C4-2B (cell line): ENCODE data around the gene EFNA5.

Experiments
- H3K27ac ChIP-seq: fragments of 450-650 bp; 2 replicates; pipeline ENCODE4 v1.5.1; 2017
- ZFX ChIP-seq: fragments of 450-650 bp; IDR thresholded peaks from 2 replicates; pipeline ENCODE4 v1.6.1; 2017
- TF ChIP-seq, protein P1 (sequence below): fragments of 450-650 bp; conservative IDR thresholded peaks from 2 replicates; pipeline ENCODE4 v1.5.1; 2017; ENCODE audit warnings: mild to moderate bottlenecking

EFNA5 gene

DNA sequence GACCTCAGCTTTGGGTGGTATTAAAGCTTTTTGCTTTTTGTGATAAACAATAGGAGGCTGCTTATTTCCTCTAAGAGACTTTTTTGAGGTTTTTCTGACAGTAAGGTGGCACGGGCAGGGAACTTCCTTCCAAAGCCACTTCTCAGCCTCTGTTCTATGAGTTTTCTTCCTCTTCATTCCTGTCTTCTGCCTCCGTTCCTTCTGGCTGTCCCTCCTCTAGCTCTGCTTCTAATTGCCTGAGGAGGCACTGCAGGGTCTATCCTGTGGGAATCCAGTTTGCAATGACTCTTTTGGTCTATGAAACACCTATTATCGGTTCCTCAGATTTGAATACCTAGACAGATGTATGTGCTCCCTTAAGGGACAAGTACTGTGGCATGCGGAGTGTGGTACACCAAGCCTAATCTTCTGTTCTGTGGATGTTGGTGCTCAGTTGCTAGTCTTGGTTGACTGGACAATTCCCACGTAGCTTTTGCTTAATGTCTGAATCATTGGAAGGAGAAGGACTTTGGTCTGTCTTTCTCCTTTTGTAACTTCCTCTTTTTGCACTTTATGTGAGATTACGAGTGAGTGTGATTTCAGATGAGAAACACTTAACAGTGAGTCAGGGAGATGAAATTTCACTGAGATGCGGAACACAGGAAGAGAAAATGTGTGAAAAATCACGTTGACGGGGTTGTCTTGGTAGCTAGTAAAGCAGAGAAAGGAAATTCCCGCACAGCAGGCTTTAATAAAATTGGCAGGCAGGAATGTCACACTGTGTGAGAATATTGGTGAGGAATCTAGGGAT, 305.2 kb downstream of the EFNA5 start:
- H3K27ac ChIP-seq: no peak overlapping the region
- no peak for TF ChIP-seq ZFX
- TF ChIP-seq, protein P1, sequence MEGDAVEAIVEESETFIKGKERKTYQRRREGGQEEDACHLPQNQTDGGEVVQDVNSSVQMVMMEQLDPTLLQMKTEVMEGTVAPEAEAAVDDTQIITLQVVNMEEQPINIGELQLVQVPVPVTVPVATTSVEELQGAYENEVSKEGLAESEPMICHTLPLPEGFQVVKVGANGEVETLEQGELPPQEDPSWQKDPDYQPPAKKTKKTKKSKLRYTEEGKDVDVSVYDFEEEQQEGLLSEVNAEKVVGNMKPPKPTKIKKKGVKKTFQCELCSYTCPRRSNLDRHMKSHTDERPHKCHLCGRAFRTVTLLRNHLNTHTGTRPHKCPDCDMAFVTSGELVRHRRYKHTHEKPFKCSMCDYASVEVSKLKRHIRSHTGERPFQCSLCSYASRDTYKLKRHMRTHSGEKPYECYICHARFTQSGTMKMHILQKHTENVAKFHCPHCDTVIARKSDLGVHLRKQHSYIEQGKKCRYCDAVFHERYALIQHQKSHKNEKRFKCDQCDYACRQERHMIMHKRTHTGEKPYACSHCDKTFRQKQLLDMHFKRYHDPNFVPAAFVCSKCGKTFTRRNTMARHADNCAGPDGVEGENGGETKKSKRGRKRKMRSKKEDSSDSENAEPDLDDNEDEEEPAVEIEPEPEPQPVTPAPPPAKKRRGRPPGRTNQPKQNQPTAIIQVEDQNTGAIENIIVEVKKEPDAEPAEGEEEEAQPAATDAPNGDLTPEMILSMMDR: no peak

DNA sequence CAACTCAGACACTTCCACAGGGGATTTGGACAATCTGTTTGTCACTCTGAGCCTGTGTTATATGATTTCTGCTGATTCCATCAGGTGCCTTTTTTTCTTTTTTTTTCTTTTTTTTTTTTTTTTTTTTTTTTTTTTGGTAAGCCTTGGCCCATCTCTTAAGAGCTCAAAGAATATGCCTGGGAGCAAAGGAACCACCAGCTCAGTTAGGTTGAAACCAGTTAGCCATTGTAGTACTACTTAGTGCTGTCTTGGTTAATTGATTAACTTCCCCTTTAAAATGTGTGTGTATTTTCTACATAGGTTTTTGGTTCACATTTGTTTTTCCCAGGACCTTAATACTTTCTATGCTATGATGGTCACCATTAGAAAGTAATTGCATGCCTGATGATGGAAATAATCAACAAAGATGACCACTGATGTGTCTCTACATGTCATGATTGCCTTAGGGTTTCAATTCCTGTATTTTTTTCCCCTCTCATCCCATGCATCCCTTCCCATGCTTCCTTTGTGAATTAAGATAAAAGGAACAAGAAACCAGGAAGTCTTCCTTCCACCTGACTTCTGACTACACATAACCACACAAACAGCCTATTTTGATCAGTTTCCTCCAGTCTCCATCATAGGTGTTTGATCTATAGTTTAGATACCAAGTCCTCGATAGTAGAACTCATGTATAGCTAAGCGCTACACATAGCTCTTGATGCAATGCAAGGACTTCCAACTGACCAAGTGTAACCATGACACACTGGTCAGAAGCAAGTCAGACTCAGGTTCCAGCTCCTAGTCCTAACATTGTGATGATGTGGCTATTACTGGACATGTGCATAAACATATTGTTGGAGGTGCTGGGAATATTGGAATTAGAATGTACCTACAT, 306.1 kb downstream of the EFNA5 start:
- TF ChIP-seq ZFX: no peak
- TF ChIP-seq, protein P1: no peak
- H3K27ac ChIP-seq: no peak overlapping the region

DNA sequence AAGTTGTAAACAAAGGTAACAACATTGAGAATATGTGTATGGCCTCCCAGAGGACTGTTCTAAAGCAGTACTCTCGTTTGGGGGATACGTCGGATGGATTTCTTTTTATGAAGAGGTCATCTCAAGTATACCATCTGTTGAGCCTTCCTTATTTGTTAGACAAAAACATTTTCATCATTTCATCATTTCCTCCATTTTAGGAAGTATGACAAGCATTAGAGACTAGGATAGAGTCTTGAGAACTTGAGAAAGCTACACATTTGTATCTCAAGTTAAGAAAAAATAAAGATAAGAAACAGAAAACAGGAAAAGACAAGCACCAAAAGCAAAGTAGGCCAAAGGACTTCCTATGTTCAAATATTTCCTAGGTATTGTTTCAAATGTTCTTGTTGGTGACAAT, 307.0 kb downstream of the EFNA5 start:
- TF ChIP-seq, protein P1: no peak
- no peak for TF ChIP-seq ZFX
- H3K27ac ChIP-seq: no peak overlapping the region

DNA sequence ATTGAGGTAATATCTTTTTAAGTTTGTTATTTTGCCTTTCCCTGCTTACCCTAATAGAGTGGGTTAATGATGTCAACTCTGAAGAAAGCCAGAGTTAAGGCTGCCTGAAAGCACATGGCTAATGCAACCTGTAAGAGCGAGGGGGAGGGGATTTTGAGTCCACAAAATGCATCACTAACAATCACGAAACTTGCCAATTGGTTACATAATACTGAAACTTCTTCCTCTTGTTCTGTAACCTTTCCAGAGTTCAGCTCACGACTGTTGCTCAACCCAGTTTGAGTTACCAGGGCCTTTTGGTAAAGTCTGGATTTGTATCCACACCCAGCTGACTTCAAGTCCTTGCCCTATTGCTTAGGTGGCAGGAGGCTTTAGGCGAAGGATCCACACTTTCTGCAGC, 308.8 kb downstream of the EFNA5 start:
- no peak overlapping the region for H3K27ac ChIP-seq
- no peak for TF ChIP-seq ZFX
- TF ChIP-seq, protein P1: no peak

DNA sequence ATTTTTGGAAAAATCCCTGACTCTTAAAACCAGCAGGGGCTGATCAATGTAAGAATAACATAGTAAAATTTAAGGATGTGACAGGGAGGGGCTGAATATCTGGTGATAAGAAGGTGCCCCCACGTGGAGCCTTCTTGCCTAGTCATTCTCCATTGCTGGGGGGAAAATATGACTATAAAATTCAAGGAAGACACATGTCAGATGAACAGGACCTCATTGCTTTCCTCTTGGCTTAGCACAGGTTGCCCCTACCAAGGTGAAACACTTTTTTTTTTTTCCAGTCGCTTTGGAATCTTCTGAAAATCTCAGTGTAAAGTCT, 310.9 kb downstream of the EFNA5 start:
- no peak overlapping the region for H3K27ac ChIP-seq
- TF ChIP-seq, protein P1: peak; percentile 20; the same call in 1 of the 2 replicates
- no peak for TF ChIP-seq ZFX

DNA sequence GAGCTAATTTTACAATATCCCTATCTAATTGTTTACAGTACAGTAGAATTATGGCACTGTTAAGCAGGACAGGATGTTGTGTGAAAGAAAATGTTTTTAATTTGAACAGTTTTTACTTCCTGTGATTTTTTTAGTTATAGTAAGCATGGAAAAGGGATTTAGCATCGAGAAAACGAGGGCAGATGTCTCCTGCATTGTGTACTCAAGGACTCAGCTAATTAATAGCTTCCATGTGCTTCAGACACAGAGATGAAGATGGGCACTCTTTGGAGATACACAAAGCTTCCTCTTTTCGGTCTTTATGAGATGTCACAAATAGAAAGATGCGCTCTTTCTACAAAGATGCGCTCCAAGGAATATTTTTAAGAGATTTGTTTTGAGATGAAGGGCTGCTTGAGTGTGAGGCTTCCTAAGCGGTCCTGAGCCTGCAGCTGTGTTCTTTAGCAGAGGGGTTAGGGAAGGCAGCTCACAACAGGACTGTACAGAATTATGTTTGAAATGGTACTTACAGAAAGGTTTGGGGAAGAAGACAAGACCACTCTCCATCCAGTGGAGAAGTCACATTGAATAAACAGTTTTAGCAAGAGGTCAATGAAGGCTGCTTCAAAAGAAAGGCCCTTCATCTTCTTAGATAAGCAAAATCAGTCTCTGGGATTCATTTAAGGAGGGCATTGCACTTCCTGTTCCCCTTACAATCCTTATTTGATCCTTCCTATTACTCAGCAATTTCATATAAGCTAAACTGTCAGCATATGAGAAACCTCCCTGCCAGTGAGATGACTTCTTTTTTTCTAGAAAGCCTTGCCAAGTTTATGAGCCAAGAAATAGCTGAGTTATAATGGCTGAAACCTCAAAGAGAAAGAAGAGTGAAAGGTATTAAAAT, 311.5 kb downstream of the EFNA5 start:
- no peak overlapping the region for H3K27ac ChIP-seq
- no peak for TF ChIP-seq ZFX
- TF ChIP-seq, protein P1: no peak
